ENCODE results near the gene SNX11.

Gene SNX11

GRCh38 chr17:48100591-48101011 is 7.0 kb upstream of the SNX11 start:
- peak; percentile 88 for DNase-seq

- DNase-seq: peak; percentile 99
Observed at GRCh38 chr17:48101012-48101720, 6.4 kb upstream of the SNX11 start, which contains the start of gene CBX1. CBX1 (minus strand) TSS chr17:48101478; CDS start chr17:48077004, 24,474 bp downstream.

- DNase-seq: no peak
Observed at GRCh38 chr17:48102043-48102750, 5.4 kb upstream of the SNX11 start.

- DNase-seq: no peak
Observed at GRCh38 chr17:48102798-48103715, 4.5 kb upstream of the SNX11 start.

DNA sequence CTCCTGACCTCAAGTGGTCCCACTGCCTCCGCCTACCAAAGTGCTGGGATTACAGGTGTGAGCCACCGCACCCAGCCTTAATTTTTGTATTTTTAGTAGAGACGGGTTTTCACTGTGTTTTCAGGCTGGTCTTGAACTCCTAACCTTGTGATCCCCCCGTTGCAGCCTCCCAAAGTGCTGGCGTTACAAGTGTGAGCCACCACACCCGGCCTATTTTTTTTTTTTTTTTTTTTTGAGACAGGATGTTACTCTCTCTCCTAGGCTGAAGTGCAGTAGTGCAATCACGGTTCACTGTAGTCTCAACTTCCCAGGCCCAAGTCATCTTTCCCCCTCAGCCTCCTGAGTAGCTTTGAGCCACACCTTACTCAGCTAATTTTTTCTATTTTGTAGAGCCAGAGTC is 3.1 kb upstream of the SNX11 start:
- no peak for DNase-seq

DNA sequence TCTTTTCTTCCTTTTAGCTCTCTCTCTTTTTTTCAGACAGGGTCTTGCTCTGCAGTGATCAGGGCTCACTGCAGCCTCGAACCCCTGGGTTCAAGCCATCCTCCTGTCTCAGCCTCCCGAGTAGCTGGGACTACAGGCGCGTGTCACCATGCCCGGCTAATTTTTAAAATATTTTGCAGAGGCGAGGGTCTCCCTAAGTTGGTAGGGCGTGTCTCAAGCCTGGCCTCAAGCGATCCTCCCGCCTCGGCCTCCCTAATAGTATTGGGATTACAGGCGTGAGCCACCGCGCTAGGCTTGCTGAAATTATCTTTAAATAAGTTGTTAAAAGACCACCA is 797 bp upstream of the SNX11 start:
- DNase-seq: no peak

- no peak for DNase-seq
Observed at GRCh38 chr17:48110761-48111160, 3.2 kb downstream of the SNX11 start.

DNA sequence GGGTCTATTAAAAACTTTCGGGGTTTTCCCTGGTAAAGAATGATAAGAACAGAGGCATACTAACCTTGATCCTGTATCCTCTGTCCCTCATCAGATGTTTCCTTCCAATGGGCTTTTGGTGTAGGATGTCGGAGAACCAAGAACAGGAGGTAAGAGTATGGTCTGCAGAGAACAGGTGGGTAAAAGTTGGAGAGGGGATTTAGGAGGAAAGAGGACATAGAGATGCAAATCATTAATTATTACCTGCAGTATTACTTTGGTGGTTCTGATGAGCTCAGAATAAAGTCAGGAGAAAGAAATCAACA is 4.3 kb downstream of the SNX11 start:
- DNase-seq: no peak

DNA sequence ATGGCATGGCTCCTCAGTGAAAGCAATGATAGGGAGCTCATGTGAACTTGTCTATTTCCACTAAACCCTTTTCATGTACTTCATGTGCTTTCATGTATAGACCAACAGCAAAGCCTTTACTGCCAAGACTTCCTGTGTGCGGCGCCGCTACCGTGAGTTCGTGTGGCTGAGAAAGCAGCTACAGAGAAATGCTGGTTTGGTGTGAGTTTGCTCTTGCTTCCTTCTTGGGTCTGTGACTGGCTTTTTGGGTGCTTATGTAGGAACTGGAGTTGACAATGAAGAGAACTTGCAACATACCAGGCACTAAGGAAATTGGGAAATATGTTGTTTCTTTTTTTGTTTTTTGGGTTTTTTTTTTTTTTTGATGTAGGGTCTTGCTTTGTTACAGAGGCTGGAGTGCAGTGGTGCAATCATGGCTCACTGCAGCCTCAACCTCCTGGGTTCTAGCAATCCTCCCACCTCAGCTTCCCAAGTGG is 5.7 kb downstream of the SNX11 start:
- no peak for DNase-seq

DNA sequence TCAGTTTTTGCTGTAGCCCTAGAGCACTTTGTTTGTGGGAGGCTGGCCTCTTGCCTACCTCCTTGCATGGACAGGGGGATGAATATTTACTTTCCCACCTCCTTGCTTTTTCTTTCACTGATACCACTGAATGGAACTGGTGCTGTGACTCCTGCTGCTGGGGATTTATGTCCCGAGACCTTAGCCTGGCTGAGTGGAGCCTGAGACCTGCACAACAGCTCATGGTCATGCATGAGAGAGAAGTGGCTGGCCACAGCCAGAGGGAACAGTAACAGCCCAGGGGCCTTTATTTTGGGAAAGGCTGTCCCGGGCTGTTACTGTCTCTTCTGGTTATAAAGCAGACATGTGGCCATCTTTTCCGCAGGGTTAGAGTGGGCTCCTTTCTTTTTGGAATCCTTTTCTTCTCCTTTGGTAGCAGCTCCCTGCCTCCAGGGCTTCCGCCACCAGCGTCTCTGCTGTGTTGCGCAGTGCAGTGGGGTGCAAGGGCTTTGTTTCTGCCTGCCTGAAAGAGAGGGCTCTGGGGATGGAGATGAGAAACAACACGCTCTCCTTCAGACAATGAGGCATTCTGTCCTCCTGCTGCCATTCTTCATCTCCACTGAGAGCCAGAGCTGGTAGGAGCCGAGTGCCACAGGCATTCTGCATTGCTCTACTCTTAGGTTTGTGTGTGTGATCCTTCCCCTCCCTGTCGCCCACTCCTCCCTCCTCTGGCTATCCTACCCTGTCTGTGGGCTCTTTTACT is 14.5 kb downstream of the SNX11 start:
- DNase-seq: peak; percentile 98

GRCh38 chr17:48122665-48123045 is 15.1 kb downstream of the SNX11 start:
- peak; percentile 99 for DNase-seq

DNA sequence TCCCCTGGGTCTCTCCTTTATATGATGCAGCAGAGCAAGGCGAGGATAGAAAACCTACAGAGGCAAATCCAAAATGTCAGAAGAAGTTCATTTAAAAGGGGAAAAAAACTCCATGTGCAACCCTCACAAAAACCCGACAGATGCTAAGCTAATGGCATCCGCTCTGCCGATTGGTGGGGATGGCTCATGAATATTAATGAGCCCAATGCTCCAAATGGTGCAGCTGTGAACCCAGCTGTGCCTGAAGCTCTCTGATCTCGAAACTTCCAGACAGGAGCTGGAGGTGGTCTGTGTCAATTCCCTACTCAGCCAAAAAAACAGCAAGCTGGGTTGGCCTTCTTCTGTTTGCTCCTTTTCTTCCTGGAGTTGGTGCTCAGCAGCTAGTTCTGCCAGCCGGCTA is 15.5 kb downstream of the SNX11 start:
- peak; percentile 99 for DNase-seq

GRCh38 chr17:48123776-48124388 is 16.3 kb downstream of the SNX11 start:
- no peak for DNase-seq

GRCh38 chr17:48125829-48126531 is 18.4 kb downstream of the SNX11 start:
- no peak for DNase-seq

DNA sequence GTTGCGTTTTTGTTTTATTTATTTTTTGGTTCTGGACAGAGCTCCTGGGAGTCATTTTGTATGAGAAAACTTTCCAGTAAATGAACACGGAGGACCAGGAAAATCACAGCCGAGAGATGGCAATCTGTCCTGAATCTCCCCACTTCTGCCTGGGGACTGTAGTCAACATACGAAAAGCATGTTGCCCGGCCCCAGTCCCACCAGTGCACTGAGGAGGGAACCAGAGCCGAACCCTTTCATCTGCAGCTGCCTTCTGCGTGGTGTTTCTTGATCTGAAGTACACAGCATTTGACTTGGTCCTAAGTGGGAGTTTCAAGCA is 18.9 kb downstream of the SNX11 start:
- no peak for DNase-seq

DNA sequence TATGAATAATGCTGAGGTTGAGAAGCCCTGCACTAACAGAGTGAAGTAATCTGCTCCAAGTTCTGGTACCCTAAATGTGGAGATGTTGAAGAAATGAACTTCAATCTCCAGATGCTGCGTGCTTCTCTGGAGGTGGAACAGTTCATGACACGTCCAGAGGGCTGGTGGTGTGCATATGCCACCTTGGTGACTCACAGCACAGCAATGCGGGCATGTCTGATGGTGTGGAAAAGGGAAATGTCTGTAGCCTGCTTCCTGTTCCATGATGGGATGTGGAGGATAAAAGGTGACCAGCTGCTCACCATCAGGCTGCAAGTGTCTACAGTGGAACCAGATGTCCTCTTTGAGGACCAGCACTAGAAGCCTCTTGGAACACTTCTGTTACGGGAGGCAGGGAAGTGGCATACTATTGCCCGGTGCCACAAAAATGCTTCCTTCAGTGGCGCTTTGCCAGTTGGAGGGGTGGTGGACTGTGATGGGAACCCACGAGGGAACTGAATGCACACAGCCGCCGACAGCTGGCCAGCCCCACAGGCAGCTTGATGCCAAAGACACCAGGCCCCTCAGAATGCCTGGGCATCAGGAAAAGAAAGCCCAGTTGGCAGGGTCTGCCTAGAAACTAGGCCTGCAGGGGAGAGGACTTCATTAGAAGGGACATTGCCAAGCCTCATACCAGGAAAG is 19.9 kb downstream of the SNX11 start:
- no peak for DNase-seq

DNA sequence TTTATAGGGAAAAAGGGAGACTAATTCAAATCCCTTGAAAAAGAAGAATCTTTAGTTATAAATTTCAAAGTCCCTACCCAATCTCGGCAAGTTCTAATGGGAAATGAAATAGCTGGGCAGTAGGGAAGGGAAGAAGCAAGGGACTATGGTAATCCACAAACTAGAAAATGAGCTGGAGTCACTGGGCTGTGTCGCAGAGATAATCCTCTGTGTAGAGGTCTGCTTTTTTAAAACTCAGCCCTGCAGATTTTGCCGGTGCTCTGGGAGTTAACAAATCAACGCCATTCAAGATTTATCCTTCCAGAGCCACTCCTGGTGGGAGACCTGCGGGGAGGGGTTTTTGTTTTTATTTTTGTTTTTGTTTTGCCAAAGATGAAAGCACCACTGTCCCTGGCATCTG is 20.8 kb downstream of the SNX11 start:
- no peak for DNase-seq

DNA sequence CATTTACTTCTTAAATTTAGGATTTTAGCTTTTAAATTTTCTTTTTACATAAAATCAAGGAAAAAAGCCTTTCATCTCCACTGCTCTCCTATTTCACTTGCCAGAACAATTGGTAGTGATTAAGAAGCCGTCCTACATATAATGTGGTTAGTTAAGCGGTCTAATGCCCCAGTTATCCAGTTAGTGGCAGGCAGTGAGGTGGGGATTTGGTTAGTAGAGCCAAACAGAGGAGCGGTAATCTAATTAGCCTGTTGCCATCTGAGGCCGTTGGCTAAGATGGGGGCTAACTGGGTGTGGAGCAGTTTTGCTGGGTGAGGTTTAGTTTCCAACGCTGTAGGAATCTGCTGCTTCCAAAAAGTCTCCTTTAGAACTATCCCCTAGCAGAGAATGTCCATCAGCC is 22.4 kb downstream of the SNX11 start:
- no peak for DNase-seq

DNA sequence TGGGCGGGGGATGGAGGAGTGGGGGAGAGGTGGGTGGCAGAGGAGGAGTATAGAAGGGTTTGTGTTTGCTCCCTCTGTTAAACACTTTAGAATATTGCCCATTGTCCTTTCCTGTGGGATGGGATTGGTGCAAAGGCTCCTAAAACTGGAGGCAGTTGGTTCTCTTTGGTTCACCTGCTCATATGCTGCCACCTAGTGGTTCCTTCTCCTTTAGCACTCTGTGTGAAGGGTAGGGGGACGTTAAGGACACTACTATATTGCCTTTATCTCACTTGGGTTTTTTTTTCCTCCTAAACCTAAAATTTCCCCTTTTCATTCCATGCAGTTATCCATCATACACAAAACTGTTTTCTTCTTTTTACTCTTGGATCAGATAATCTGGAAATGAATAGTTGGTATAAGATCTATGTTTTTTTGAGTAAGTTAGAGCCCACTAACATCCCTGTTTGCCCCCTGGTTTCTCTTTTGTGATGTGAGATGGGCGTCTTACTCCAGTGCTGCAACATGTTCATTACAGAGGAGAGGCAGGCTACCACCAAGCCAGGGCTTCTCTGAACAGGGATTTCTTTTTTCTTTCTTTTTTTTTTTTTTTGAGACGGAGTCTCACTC is 23.8 kb downstream of the SNX11 start:
- DNase-seq: peak; percentile 100

- DNase-seq: no peak
Observed at GRCh38 chr17:48132385-48132784, 24.8 kb downstream of the SNX11 start.

GRCh38 chr17:48134912-48135480 is 27.4 kb downstream of the SNX11 start:
- no peak for DNase-seq
